ENCODE measurements around the gene C1QTNF12.

C1QTNF12 gene, protein sequence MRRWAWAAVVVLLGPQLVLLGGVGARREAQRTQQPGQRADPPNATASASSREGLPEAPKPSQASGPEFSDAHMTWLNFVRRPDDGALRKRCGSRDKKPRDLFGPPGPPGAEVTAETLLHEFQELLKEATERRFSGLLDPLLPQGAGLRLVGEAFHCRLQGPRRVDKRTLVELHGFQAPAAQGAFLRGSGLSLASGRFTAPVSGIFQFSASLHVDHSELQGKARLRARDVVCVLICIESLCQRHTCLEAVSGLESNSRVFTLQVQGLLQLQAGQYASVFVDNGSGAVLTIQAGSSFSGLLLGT

GRCh38 chr1:1246577-1247340 is at the start of gene C1QTNF12:
TSS of gene C1QTNF12 (minus strand) at chr1:1246722. CDS start at chr1:1246690, 32 bp downstream.
- FAIRE-seq (no peak), DNase-seq (ENCODE audit: low spot score) (no peak)

GRCh38 chr1:1295154-1295923 is 48.8 kb upstream of the C1QTNF12 start:
- FAIRE-seq = no peak
- no peak for DNase-seq (ENCODE audit: low spot score)

DNA sequence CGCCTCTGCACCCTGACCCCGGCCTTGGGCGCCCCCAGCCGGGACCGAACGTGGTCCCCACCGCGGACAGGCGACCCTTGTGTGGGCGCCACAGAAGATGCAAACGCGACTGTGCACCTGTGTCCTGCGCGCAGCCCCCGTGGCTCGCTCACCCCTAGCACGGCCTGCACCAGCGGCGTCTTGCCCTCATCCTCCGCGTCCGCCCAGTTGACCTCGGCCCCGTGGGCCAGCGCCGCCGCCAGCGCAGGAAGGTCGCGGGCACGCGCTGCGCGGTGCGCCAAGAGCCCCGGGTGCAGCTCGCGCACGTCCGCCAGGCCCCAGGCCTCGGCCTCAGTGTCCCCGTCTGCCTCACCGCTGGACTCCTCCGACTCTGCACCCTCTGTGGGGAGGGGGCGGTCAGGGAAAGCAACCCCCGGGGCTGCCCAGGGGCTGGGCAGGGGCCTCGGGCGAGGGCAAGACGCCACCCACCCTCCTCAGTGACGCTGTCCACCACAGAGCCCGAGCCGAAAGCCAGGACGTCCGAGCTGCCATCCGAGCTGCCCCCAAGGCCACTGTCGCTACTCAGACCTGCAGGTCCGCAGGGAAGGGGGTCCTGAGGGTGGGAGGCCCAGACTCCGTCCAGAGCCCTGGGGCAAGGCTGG is 47.8 kb upstream of the C1QTNF12 start:
- DNase-seq (ENCODE audit: low spot score) (no peak), FAIRE-seq (no peak)

GRCh38 chr1:1293263-1294249 is 47.0 kb upstream of the C1QTNF12 start:
- FAIRE-seq (no peak), DNase-seq (ENCODE audit: low spot score) (no peak)

DNA sequence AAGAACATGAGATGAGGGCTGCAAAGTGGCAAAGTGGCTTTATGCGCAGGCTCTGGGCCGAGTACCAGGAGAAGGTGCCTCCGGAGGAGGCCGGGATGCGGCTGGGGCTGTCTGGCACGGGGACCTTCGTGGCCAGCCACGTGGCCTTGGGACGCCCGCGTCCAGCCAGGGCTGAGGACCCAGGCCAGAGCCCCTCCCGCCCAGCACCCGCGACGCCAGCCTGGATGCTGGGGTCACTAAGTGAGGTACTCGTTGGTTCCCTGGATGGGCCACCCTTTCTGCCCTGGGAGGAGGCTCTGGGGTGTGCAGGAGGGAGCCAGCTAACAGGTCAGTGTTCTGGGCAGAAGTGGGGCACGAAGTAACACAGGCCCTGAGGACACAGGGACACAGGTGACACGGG is 46.3 kb upstream of the C1QTNF12 start:
- FAIRE-seq = no peak
- DNase-seq (ENCODE audit: low spot score) = no peak

DNA sequence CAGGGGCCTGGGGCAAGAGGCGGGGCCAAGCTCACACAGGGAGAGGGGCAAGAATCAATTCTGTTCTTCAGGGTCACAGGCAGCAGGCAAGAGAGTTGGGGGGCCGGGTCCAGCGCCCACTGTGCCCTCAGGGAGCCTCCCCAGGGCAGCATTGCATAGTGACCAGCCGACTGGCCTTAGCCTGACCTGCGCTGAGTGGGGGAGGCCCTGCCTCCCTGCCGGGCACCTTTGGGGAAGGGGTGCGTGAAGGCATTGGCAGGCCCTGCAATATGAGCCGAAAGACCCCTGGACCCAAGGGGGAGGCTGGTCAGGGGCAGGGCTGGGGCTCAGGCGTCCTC is 45.9 kb upstream of the C1QTNF12 start:
- DNase-seq (ENCODE audit: low spot score) = no peak
- no peak for FAIRE-seq

DNA sequence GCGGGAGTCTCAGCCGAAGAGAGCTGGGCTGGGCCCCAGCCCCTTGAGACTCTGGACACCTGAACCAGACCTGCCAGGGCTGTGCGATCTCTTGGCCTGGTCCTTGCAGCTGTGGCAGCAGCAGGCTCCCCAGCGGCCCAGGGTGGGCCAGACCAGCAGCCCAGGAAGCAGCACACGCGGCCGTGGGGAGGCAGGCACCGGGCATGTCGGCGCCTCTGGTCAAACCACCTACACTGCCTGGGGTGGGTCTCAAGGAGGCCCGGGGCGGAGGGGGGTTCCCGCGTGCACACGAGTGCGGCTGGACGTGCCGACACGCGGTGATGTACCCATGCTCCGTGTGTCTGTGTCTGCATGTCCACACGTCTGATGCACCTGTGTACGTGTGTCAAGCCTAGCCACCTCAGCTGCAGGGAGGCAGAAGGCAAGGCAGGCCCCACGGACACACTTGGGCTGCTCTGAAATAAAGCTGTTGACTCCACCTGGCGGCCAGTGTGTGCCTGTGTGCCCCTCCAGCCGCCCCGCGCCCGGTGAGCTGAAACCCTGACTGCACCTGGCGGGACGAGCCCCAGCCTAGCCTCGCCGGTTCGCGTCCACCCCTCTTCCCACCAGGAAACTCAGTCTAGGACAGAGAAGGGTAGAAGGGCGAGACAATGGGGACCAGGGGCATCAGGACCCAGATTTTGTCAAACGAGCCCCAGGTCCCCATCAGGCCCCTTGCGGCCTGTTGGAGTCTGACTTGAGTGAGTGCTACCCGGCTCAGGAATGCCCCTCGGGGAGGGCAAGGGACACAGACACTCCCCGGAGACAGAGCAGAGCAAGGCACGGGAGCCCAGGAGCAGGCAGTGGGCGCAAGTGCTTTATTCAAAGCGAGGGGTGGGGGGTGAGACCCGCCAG is 45.3 kb upstream of the C1QTNF12 start:
- FAIRE-seq (no peak), DNase-seq (ENCODE audit: low spot score) (peak; percentile 58)

GRCh38 chr1:1291023-1291528 is 44.6 kb upstream of the C1QTNF12 start:
- no peak for FAIRE-seq

DNA sequence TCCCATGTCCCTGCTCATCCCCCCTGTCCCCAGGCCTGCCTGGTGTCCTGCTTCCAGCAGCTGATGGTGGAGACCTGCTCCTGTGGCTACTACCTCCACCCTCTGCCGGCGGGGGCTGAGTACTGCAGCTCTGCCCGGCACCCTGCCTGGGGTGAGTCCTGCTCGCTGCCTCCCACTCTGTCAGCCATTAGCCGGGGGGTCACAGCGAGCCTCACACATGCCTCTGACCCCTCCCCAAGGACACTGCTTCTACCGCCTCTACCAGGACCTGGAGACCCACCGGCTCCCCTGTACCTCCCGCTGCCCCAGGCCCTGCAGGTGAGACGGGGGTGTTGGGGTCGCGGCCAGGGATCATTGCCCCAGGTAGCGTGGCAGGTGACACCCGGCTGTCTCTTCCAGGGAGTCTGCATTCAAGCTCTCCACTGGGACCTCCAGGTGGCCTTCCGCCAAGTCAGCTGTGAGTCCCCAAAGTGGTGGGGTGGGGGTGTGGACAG is 43.8 kb upstream of the C1QTNF12 start:
- FAIRE-seq = no peak
- DNase-seq (ENCODE audit: low spot score) = peak; percentile 71

More at GRCh38 chr1:1291023-1291528, 44.6 kb upstream of the C1QTNF12 start:
- no peak for DNase-seq (ENCODE audit: low spot score)

DNA sequence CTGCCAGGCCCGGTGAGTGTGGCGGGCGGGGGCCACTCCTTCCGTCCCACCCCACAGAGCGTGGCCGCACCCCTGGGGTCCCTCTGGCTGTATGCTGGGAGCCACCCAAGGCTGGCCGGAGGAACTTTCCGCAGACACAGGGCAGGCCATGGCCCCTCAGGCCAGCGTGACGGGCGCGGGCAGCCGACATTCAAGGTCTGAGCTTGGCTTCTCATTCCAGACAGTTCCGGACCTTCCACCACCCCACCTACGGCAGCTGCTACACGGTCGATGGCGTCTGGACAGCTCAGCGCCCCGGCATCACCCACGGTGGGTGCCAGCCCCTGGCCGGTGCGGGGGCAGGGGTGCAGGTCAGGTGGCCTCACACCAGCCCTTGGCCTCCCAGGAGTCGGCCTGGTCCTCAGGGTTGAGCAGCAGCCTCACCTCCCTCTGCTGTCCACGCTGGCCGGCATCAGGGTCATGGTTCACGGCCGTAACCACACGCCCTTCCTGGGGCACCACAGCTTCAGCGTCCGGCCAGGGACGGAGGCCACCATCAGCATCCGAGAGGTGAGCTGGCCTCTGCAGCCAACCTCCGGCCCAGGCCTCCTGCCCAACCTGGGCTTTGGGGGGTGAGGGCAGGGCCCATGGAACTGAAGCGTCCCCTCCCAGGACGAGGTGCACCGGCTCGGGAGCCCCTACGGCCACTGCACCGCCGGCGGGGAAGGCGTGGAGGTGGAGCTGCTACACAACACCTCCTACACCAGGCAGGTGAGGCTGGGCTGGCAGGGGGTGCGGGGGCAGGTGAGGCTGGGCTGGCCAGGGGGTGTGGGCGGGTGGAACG is 41.0 kb upstream of the C1QTNF12 start:
- FAIRE-seq = no peak
- no peak for DNase-seq (ENCODE audit: low spot score)

- FAIRE-seq (no peak), DNase-seq (ENCODE audit: low spot score) (no peak)
Observed at GRCh38 chr1:1286313-1287261, 40.1 kb upstream of the C1QTNF12 start.

DNA sequence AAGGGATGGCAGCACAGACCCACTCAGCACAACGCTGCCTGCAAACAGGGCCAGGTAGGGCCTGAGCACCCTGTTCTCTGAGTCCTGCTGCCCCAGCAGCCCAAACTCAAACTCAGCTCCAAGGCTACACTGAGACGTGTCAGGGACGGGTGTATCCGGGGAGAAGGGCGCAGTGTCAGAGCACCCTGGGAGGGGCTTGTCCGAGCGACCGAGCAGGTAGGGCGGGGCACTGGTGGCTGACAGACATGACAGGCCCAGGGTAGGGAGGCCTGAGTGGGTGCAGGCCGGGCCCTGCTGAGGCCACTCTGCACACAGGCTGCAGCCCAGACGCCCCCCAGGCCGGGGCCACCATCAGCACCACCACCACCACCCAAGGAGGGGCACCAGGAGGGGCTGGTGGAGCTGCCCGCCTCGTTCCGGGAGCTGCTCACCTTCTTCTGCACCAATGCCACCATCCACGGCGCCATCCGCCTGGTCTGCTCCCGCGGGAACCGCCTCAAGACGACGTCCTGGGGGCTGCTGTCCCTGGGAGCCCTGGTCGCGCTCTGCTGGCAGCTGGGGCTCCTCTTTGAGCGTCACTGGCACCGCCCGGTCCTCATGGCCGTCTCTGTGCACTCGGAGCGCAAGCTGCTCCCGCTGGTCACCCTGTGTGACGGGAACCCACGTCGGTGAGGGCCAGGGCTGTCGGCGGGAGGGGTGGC is 39.2 kb upstream of the C1QTNF12 start:
- no peak for FAIRE-seq
- DNase-seq (ENCODE audit: low spot score) = no peak

DNA sequence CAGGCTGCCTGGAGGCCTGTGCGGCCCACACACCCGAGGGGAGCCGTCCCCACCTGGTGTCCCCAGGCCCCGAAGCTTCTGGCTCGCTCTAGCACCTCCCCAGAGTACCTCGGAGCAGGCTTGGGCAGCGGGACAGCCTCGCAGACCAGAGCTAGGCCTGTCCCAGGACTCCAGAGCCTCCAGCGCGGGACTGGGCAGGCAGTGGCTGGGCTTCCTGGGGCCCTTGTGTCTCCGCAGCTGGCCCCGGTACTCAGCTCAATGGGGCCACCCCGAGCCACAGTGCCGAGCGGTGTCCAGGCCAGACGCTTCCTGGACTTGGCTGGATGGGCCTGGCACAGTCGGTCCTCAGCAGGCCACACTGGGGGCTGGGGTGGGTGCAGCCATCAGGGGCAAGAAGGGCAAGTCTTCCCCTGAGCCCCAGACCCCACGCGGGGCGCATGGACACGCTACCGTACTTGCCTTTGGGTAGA is 38.6 kb upstream of the C1QTNF12 start:
- no peak for DNase-seq (ENCODE audit: low spot score)
- FAIRE-seq = no peak

- FAIRE-seq (no peak), DNase-seq (ENCODE audit: low spot score) (no peak)
Observed at GRCh38 chr1:1284221-1285101, 37.9 kb upstream of the C1QTNF12 start.

- DNase-seq (ENCODE audit: low spot score) (peak; percentile 56), FAIRE-seq (no peak)
Observed at GRCh38 chr1:1283821-1284220, 37.3 kb upstream of the C1QTNF12 start.
